Smooth muscle cell (in vitro differentiated cells): ENCODE results near the gene NSMCE4A. TPM values are rescaled to one million over a fixed set of nuclear protein-coding genes. Genes with fewer than 3 reads are reported as not detected.
"Not testable (repeated sequence)": the region's sequence is repeated elsewhere in the genome, so short reads cannot be mapped to it uniquely, and the experiment has no call there.

Experiments used
- DNase-seq: peaks from one replicate; lab custom pipeline; 2025; ENCODE audit not compliant: unreplicated experiment; lab: John Stamatoyannopoulos, UW
- H2AFZ ChIP-seq: fragments of 200-600 bp; sonication (generic); 2 replicates; pipeline ENCODE4 v1.6.0; 2016; ENCODE audit warnings: antibody characterized with exemption, low read depth, mild to moderate bottlenecking
- H3F3A ChIP-seq: fragments of 200-600 bp; sonication (generic); 2 replicates; pipeline ENCODE4 v1.6.0; 2017; ENCODE audit warnings: antibody characterized with exemption, low read depth
- H3K27ac ChIP-seq: fragments of 200-600 bp; sonication (generic); 2 replicates; pipeline ENCODE4 v1.5.1; 2016; ENCODE audit warnings: low read depth, mild to moderate bottlenecking
- H3K27me3 ChIP-seq: fragments of 200-600 bp; sonication (generic); 2 replicates; pipeline ENCODE4 v1.6.1; 2016; ENCODE audit warnings: low read depth, mild to moderate bottlenecking
- H3K36me3 ChIP-seq: fragments of 200-600 bp; sonication (generic); 2 replicates; pipeline ENCODE4 v1.5.1; 2016; ENCODE audit warnings: low read depth
- H3K4me1 ChIP-seq: fragments of 200-600 bp; sonication (generic); 2 replicates; pipeline ENCODE4 v1.5.1; 2016; ENCODE audit warnings: low read depth
- H3K4me2 ChIP-seq: fragments of 200-600 bp; sonication (generic); 2 replicates; pipeline ENCODE4 v1.6.0; 2016; ENCODE audit warnings: mild to moderate bottlenecking
- H3K4me3 ChIP-seq: fragments of 200-600 bp; sonication (generic); 2 replicates; pipeline ENCODE4 v1.5.1; 2016; ENCODE audit warnings: mild to moderate bottlenecking
- H3K79me2 ChIP-seq: fragments of 200-600 bp; sonication (generic); 2 replicates; pipeline ENCODE4 v1.6.0; 2016; ENCODE audit warnings: low read depth, mild to moderate bottlenecking
- H3K9ac ChIP-seq: fragments of 200-600 bp; sonication (generic); 2 replicates; pipeline ENCODE4 v1.6.0; 2016; ENCODE audit warnings: low read depth
- H3K9me3 ChIP-seq: fragments of 200-600 bp; sonication (generic); replicated peaks from 2 replicates; pipeline ENCODE4 v1.5.1; 2016; ENCODE audit warnings: low read depth
- H4K20me1 ChIP-seq: fragments of 200-600 bp; sonication (generic); 2 replicates; pipeline ENCODE4 v1.6.0; 2016; ENCODE audit warnings: low read depth
- CTCF ChIP-seq: fragments of 200-600 bp; sonication (generic); IDR thresholded peaks from 2 replicates; pipeline ENCODE4 v1.5.1; 2017; ENCODE audit warnings: borderline replicate concordance, mild to moderate bottlenecking, antibody characterized with exemption; ENCODE audit not compliant: insufficient read depth, poor library complexity, severe bottlenecking
- WGBS: methylation state at CpG from one replicate; pipeline ENCODE4 v1.1.7; 2016; ENCODE audit warnings: low lambda C conversion rate; 5-methylcytosine and 5-hydroxymethylcytosine counted together
- polyA plus RNA-seq: library from polyadenylated mRNA; unstranded; fragments of >200 nt; fragmentation: Nextera tagmentation; extraction: Ambion mirVana; gene quantifications from 2 replicates; pipeline ENCODE4 v1.2.1, GENCODE V29; 2016
- total RNA-seq: library from RNA; depleted of rRNA; stranded (reverse); fragments of >200 nt; gene quantifications from 2 replicates; pipeline ENCODE4 v1.2.3, GENCODE V29; 2014

Gene NSMCE4A
- total and polyA plus RNA-seq, 2 experiments from 2014 or later = 24.7 to 35.3 TPM

DNA sequence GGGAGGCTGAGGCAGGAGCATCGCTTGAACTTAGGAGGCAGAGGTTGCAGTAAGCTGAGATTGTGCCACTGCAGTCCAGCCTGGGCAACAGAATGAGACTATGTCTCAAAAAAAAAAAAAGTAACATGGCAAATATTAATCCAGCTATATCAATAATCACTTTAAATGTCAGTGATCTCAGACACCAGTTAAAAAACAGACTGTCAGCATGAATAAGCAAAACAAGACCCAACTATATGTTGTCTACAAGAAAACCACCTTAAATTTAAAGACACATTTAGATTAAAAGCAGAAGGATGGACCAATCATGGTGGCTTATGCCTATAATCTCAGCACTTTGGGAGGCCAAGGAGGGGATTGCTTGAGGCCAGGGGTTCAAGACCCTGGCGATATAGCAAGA is 38.7 kb downstream of the NSMCE4A start:
- Histone ChIP-seq H3K79me2 (no peaks in the 10 kb centered on the region), H3K4me1 (no peaks in the 10 kb centered on the region), H3K9me3 (no peaks in the 10 kb centered on the region), H3K36me3 (no peaks in the 10 kb centered on the region), H3K27me3 (no peaks in the 10 kb centered on the region), H3F3A (no peaks in the 10 kb centered on the region), H2AFZ (no peak overlapping the region), H3K27ac (no peak overlapping the region), H3K4me3 (no peak overlapping the region), H3K9ac (no peak overlapping the region), H3K4me2 (no peak overlapping the region), H4K20me1 (no peaks in the 10 kb centered on the region)
- no peak for TF ChIP-seq CTCF
- no peak for DNase-seq
- 88% methylated on average over 2 of the region's 2 CpGs for WGBS

GRCh38 chr10:121935702-121936101 is 39.3 kb downstream of the NSMCE4A start:
- Histone ChIP-seq H3K27me3 (no peaks in the 10 kb centered on the region), H3K4me3 (no peak overlapping the region), H3K4me2 (no peak overlapping the region), H3K4me1 (no peaks in the 10 kb centered on the region), H3K9ac (no peak overlapping the region), H3K36me3 (no peaks in the 10 kb centered on the region), H3K27ac (no peak overlapping the region), H3K79me2 (no peaks in the 10 kb centered on the region), H3K9me3 (no peaks in the 10 kb centered on the region), H3F3A (no peaks in the 10 kb centered on the region), H2AFZ (no peak overlapping the region), H4K20me1 (no peaks in the 10 kb centered on the region)
- DNase-seq = no peak
- no peak for TF ChIP-seq CTCF
- WGBS = 70% methylated on average over 7 of the region's 7 CpGs

DNA sequence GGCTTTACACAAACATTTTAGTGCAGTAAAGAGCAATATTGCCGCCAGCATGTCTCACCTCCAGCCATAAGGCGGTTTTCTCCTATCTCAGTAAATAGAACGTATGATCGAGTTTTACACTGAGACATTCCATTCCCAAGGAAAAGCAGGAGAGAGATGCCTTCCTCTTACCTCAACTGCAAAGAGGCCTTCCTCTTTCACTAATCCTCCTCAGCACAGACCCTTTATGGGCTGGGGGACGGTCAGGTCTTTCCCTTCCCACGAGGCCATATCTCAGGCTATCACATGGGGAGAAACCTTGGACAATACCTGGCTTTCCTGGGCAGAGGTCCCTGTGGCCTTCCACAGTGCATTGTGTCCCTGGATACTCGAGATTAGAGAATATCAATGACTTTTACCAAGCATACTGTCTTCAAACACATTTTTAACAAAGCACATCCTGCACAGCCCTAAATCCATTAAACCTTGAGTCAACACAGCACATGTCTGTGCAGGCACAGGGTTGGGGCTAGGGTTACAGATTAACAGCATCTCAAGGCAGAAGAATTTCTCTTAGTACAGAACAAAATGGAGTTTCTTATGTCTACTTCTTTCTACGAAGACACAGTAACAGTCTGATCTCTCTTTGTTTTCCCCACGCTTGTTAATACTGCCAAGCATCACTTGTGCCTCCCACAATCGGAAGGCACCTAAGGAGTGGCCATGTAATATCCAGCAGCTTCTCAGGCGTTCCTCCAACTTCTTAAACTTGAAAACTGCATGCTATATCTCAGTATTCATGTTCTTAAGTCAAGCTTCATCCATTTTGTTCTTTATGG is 44.5 kb downstream of the NSMCE4A start:
- peaks cover 12% of the 10 kb centered on the region for H3K4me1 ChIP-seq
- not testable (repeated sequence) for DNase-seq, H3K27me3 ChIP-seq, H3K9me3 ChIP-seq, H3K4me3 ChIP-seq, H3K36me3 ChIP-seq, H4K20me1 ChIP-seq, H2AFZ ChIP-seq, H3K27ac ChIP-seq, H3K4me2 ChIP-seq, H3K9ac ChIP-seq
- 78% methylated on average over 11 of the region's 11 CpGs for WGBS
- peaks cover 17% of the 10 kb centered on the region for H3K79me2 ChIP-seq
- H3F3A ChIP-seq = peaks cover 20% of the 10 kb centered on the region

- not testable (repeated sequence) for H3K9ac ChIP-seq, H4K20me1 ChIP-seq, H3K4me2 ChIP-seq, H2AFZ ChIP-seq, DNase-seq, H3K4me3 ChIP-seq, H3K9me3 ChIP-seq, H3K36me3 ChIP-seq, H3K27ac ChIP-seq, H3K27me3 ChIP-seq
- peaks cover 24% of the 10 kb centered on the region for H3K79me2 ChIP-seq
- 86% methylated on average over 14 of the region's 14 CpGs for WGBS
- peaks cover 20% of the 10 kb centered on the region for H3F3A ChIP-seq
- peaks cover 12% of the 10 kb centered on the region for H3K4me1 ChIP-seq
Observed at GRCh38 chr10:121929585-121930267, 45.3 kb downstream of the NSMCE4A start.
